Mesenchymal stem cell (in vitro differentiated cells and primary cell): ENCODE measurements around the gene TNFRSF25.

Source experiments
- DNase-seq: peaks from one replicate; pipeline ENCODE4 v3.0.0-alpha.2; 2013
- H2AFZ ChIP-seq: one replicate; pipeline ENCODE4 v1.6.1; 2013; ENCODE audit warnings: low read depth, mild to moderate bottlenecking, control low read depth, inconsistent platforms, low read length, moderate library complexity
- H2AK5ac ChIP-seq: 2 replicates; pipeline ENCODE4 v1.6.1; 2013; ENCODE audit warnings: low read length, moderate library complexity, mild to moderate bottlenecking, inconsistent platforms; ENCODE audit not compliant: severe bottlenecking
- H2BK120ac ChIP-seq: one replicate; pipeline ENCODE4 v1.6.1; 2013; ENCODE audit warnings: low read depth, mild to moderate bottlenecking, inconsistent platforms, low read length, moderate library complexity
- H2BK12ac ChIP-seq, 2 experiments: one replicate each; pipeline ENCODE4 v1.6.1; 2013; ENCODE audit warnings: inconsistent platforms in 2 of 2, low read length in 2 of 2, mild to moderate bottlenecking in 2 of 2, moderate library complexity in 2 of 2, control low read depth in 1 of 2
- H2BK15ac ChIP-seq: one replicate; pipeline ENCODE4 v1.6.1; 2013; ENCODE audit warnings: mild to moderate bottlenecking, low read depth, inconsistent platforms; ENCODE audit not compliant: poor library complexity, severe bottlenecking
- H2BK5ac ChIP-seq: 2 replicates; pipeline ENCODE4 v1.6.1; 2013; ENCODE audit warnings: low read depth, mild to moderate bottlenecking, low read length, control low read depth, inconsistent platforms; ENCODE audit not compliant: poor library complexity, severe bottlenecking
- H3K14ac ChIP-seq, 2 experiments: one replicate each; pipeline ENCODE4 v1.6.1; 2013; ENCODE audit warnings: inconsistent platforms in 2 of 2, low read length in 2 of 2, control low read depth in 1 of 2, mild to moderate bottlenecking in 1 of 2, moderate library complexity in 1 of 2
- H3K18ac ChIP-seq, 2 experiments: one replicate each; pipeline ENCODE4 v1.6.1; 2013; ENCODE audit warnings: inconsistent platforms in 2 of 2, low read length in 2 of 2, control low read depth in 1 of 2, low read depth in 1 of 2, mild to moderate bottlenecking in 1 of 2
- H3K23ac ChIP-seq, 2 experiments: one replicate each; pipeline ENCODE4 v1.6.1; 2013; ENCODE audit warnings: inconsistent platforms in 2 of 2, low read length in 2 of 2, mild to moderate bottlenecking in 2 of 2, moderate library complexity in 2 of 2, control low read depth in 1 of 2
- H3K27ac ChIP-seq: 2 replicates; pipeline ENCODE4 v1.5.1; 2013; ENCODE audit warnings: mild to moderate bottlenecking, moderate library complexity, low read length, control low read depth, inconsistent platforms; ENCODE audit not compliant: poor library complexity, severe bottlenecking
- H3K27me3 ChIP-seq, 2 experiments: 2 replicates each; pipeline versions ENCODE4 v1.6.1 to v1.7.0; 2013; ENCODE audit warnings: low read length in 2 of 2, mild to moderate bottlenecking in 2 of 2, moderate library complexity in 2 of 2, control low read depth in 1 of 2, inconsistent platforms in 1 of 2; ENCODE audit not compliant: control insufficient read depth in 1 of 2, insufficient read depth in 1 of 2
- H3K36me3 ChIP-seq, 2 experiments: 2 replicates each; pipeline versions ENCODE4 v1.6.1 to v1.7.0; 2013; ENCODE audit warnings: low read length in 2 of 2, control low read depth in 1 of 2, inconsistent platforms in 1 of 2, low read depth in 1 of 2, mild to moderate bottlenecking in 1 of 2; ENCODE audit not compliant: insufficient read depth in 2 of 2, control insufficient read depth in 1 of 2
- H3K4ac ChIP-seq, 2 experiments: one replicate each; pipeline ENCODE4 v1.6.1; 2013; ENCODE audit warnings: inconsistent platforms in 2 of 2, low read length in 2 of 2, mild to moderate bottlenecking in 2 of 2, moderate library complexity in 2 of 2, control low read depth in 1 of 2, low read depth in 1 of 2
- H3K4me1 ChIP-seq: 2 replicates; pipeline ENCODE4 v1.6.1; 2013; ENCODE audit warnings: low read depth, low read length, control low read depth; ENCODE audit not compliant: control insufficient read depth, insufficient read depth
- H3K4me2 ChIP-seq: 2 replicates; pipeline ENCODE4 v1.6.1; 2013; ENCODE audit warnings: low read length, mild to moderate bottlenecking, inconsistent platforms; ENCODE audit not compliant: poor library complexity, severe bottlenecking
- H3K4me3 ChIP-seq, 2 experiments: 2 replicates each; pipeline versions ENCODE4 v1.5.1 to v1.7.0; 2013; ENCODE audit warnings: low read length in 2 of 2, mild to moderate bottlenecking in 2 of 2, control low read depth in 1 of 2, low read depth in 1 of 2; ENCODE audit not compliant: insufficient read depth in 1 of 2
- H3K79me1 ChIP-seq: replicated peaks from 2 replicates; pipeline ENCODE4 v1.6.1; 2013; ENCODE audit warnings: mild to moderate bottlenecking, control low read depth, low read length, inconsistent platforms; ENCODE audit not compliant: poor library complexity, severe bottlenecking
- H3K9ac ChIP-seq: 2 replicates; pipeline ENCODE4 v1.7.0; 2013; ENCODE audit warnings: mild to moderate bottlenecking, low read length, moderate library complexity
- H3K9me3 ChIP-seq: 2 replicates; pipeline ENCODE4 v1.7.0; 2013; ENCODE audit warnings: mild to moderate bottlenecking, low read length; ENCODE audit not compliant: control insufficient read depth
- H4K8ac ChIP-seq: one replicate; pipeline ENCODE4 v1.6.1; 2013; ENCODE audit warnings: inconsistent platforms, mild to moderate bottlenecking, low read length, moderate library complexity
- H4K91ac ChIP-seq: one replicate; pipeline ENCODE4 v1.6.1; 2013; ENCODE audit warnings: mild to moderate bottlenecking, low read length, inconsistent platforms
- WGBS: methylation state at CpG from one replicate; pipeline ENCODE4 v1.1.7; 2013; ENCODE audit warnings: mixed read lengths; 5-methylcytosine and 5-hydroxymethylcytosine counted together

TNFRSF25 gene

DNA sequence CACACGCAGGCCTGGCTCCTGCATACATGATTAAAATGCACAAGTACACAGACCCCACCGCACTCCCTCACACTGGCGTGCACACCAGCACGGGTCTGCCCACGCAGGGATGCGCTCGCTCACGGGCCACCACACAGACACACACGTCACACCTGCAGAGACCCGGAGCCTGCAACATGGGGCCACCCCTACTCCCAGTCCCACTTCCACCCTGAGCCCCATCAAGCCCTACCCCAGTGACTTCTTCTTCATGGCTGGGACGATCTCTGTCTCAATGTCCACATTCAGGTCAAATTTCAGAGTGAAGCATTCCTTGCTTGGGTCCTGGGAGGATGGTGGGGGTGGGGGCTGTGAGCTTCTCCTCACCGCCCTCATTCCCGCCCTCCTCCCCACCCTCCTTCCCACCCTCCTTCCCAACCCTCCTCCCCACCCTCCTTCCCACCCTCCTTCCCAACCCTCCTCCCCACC lies 8.9 kb upstream of the TNFRSF25 start:
- Histone ChIP-seq H3K4ac (no peak overlapping the region), H3K4me1 (peaks cover 2% of the 10 kb centered on the region), H3K79me1 (peaks cover 6% of the 10 kb centered on the region), H3K9me3 (no peaks in the 10 kb centered on the region), H3K14ac (no peak overlapping the region), H3K4me2 (no peak overlapping the region), H3K27ac (no peak overlapping the region), H3K27me3 (peaks cover 0 to 4% of the 10 kb centered on the region in 2 experiments), H2BK15ac (no peak overlapping the region), H3K18ac (no peak overlapping the region), H2BK5ac (no peak overlapping the region), H3K9ac (no peak overlapping the region), H2BK120ac (no peak overlapping the region), H3K4me3 (no peak overlapping the region), H4K8ac (no peak overlapping the region), H2BK12ac (no peak overlapping the region), H3K23ac (no peak overlapping the region), H3K36me3 (peaks cover 20 to 74% of the 10 kb centered on the region in 2 experiments), H2AFZ (no peak overlapping the region), H4K91ac (no peak overlapping the region), H2AK5ac (no peak overlapping the region)
- 95% methylated on average over 12 of the region's 13 CpGs for WGBS
- DNase-seq, result no peak

DNA sequence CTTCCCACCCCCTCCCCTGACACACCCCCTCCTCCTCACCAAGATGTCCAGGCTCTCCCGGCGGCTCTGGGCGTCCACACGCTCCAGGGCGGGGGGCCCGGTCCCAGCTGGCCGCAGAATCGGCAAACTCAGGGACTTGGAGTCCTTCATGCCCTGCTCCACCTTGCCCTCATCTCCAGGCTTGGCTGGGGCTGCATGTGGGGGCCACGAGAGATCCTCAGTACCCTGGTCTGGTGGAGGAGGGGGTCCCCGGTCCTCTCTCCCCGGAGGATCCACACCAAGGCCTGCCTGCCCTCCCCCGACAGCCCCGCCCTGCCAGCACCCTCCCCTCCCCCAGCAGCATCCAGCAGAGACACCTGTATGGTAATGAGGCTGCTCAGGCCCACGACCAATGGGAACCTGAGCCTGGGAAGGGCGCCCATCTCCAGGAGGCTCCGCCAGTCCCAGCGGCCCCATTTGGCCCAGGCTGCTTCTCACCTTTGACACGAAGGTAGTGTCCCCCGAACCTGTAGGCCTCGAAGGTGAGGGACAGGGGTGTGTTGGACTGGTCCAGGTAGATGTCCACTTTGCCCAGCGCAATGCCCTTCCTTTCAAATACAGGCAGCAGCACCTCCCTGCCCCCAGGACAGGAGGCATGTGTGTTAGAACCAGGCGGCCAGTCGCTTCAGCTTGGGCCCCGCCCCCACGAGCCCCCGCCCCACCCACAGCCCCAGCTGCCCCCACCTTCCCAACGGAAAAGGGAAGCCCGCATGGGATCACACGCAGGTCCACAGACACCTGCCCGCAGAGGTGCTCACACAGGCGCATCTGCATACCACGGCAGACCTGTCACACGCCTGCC lies 8.2 kb upstream of the TNFRSF25 start:
- Histone ChIP-seq H2AFZ (no peak overlapping the region), H2BK120ac (no peak overlapping the region), H3K4ac (no peak overlapping the region), H3K9me3 (no peaks in the 10 kb centered on the region), H3K4me1 (peaks cover 2% of the 10 kb centered on the region), H2AK5ac (no peak overlapping the region), H3K9ac (no peak overlapping the region), H2BK5ac (no peak overlapping the region), H3K36me3 (peaks cover 27 to 80% of the 10 kb centered on the region in 2 experiments), H4K8ac (no peak overlapping the region), H3K18ac (no peak overlapping the region), H2BK15ac (no peak overlapping the region), H3K27ac (no peak overlapping the region), H3K23ac (no peak overlapping the region), H3K79me1 (peaks cover 3% of the 10 kb centered on the region), H4K91ac (no peak overlapping the region), H3K14ac (no peak overlapping the region), H3K27me3 (peaks cover 0 to 4% of the 10 kb centered on the region in 2 experiments), H2BK12ac (no peak overlapping the region), H3K4me3 (no peak overlapping the region), H3K4me2 (no peak overlapping the region)
- DNase-seq, result no peak
- 88% methylated on average over 21 of the region's 33 CpGs for WGBS

DNA sequence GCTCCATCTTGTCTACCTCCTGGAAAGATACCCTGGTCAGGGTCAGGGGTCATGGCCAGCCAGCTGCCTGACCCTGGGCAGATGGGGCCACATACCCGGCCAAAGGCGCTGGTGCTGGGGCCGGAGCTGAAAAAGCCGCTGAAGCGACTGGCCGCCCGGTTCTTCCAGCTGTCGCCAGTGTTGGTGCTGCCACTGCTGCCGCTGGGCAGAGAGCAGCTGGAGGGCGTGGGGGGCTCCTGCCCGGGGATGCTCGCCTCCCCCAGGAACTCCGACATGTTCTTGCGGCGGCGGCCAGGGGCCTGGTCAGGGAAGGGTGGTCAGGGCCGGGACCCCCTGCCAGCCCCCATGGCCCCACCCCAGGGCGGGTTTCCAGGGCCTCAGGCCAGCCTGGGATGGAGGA lies 7.2 kb upstream of the TNFRSF25 start:
- peaks cover 0 to 4% of the 10 kb centered on the region in 2 experiments for H3K27me3 ChIP-seq
- no peak overlapping the region for H2AK5ac ChIP-seq
- H3K9ac ChIP-seq, result no peak overlapping the region
- H3K14ac ChIP-seq, result no peak overlapping the region
- H2BK15ac ChIP-seq, result no peak overlapping the region
- no peak overlapping the region for H3K4me2 ChIP-seq
- no peak overlapping the region for H4K8ac ChIP-seq
- H3K18ac ChIP-seq, result no peak overlapping the region
- H3K79me1 ChIP-seq, result peaks cover 3% of the 10 kb centered on the region
- H3K4ac ChIP-seq, result no peak overlapping the region
- no peak overlapping the region for H3K27ac ChIP-seq
- no peak overlapping the region for H2AFZ ChIP-seq
- no peak for DNase-seq
- no peak overlapping the region for H4K91ac ChIP-seq
- no peaks in the 10 kb centered on the region for H3K9me3 ChIP-seq
- H2BK12ac ChIP-seq, result no peak overlapping the region
- peaks cover 2% of the 10 kb centered on the region for H3K4me1 ChIP-seq
- peaks cover 35 to 91% of the 10 kb centered on the region in 2 experiments for H3K36me3 ChIP-seq
- H3K23ac ChIP-seq, result no peak overlapping the region
- WGBS, result 95% methylated on average over 18 of the region's 18 CpGs
- no peak overlapping the region for H3K4me3 ChIP-seq
- H2BK5ac ChIP-seq, result no peak overlapping the region
- no peak overlapping the region for H2BK120ac ChIP-seq

DNA sequence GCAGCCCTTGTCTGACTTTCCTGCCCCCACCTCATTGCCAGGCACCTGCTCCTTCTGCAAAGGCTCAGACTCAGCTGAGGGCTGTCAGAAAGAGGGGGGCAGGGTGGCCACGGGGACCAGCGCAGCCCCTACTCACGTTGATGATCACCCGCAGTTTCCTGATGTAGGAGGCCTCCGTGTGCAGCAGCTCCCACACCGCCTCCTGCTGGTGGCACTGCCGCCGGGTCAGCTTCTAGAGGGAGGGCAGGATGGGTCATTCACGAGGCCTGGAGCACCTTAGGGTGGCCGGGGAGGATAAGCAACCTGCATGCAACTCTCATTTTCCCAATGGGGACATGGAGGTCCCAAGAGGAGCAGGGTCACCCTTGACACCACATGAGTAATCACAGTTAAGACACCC lies 6.4 kb upstream of the TNFRSF25 start:
- H3K36me3 ChIP-seq, result peaks cover 35 to 95% of the 10 kb centered on the region in 2 experiments
- H3K4me1 ChIP-seq, result peaks cover 2% of the 10 kb centered on the region
- H2BK120ac ChIP-seq, result no peak overlapping the region
- 96% methylated on average over 10 of the region's 10 CpGs for WGBS
- H3K9me3 ChIP-seq, result no peaks in the 10 kb centered on the region
- H3K4me3 ChIP-seq, result no peak overlapping the region
- H2AK5ac ChIP-seq, result no peak overlapping the region
- H2BK5ac ChIP-seq, result no peak overlapping the region
- no peak overlapping the region for H3K27ac ChIP-seq
- DNase-seq, result no peak
- H3K79me1 ChIP-seq, result peaks cover 3% of the 10 kb centered on the region
- H3K4me2 ChIP-seq, result no peak overlapping the region
- no peak overlapping the region for H2BK12ac ChIP-seq
- H2AFZ ChIP-seq, result no peak overlapping the region
- H3K23ac ChIP-seq, result no peak overlapping the region
- H2BK15ac ChIP-seq, result no peak overlapping the region
- no peak overlapping the region for H3K4ac ChIP-seq
- no peak overlapping the region for H3K14ac ChIP-seq
- H4K91ac ChIP-seq, result no peak overlapping the region
- no peak overlapping the region for H4K8ac ChIP-seq
- no peak overlapping the region for H3K9ac ChIP-seq
- H3K18ac ChIP-seq, result no peak overlapping the region
- H3K27me3 ChIP-seq, result peaks cover 0 to 4% of the 10 kb centered on the region in 2 experiments
